Cardiac muscle cell (in vitro differentiated cells and primary cell): ENCODE measurements around the gene USE1. TPM values are rescaled to one million over a fixed set of nuclear protein-coding genes. Genes with fewer than 3 reads are reported as not detected.
A peak's percentile ranks its signal among the peaks of the same experiment; 100 is the strongest.

ENCODE experiments used
- DNase-seq, 2 donors: peaks; one replicate each; pipeline versions ENCODE4 v3.0.0 to v3.0.0-alpha.2; 2010 to 2017; ENCODE audit warnings: low read depth in 1 of 2, low spot score in 1 of 2
- H3K27ac ChIP-seq: fragments of 200-600 bp; sonication (generic); 2 replicates; pipeline ENCODE4 v1.5.1; 2016
- H3K27me3 ChIP-seq: fragments of 200-600 bp; sonication (generic); 2 replicates; pipeline ENCODE4 v1.6.0; 2016; ENCODE audit warnings: control low read depth
- H3K36me3 ChIP-seq: fragments of 200-600 bp; sonication (generic); 2 replicates; pipeline ENCODE4 v1.5.1; 2016; ENCODE audit warnings: control low read depth
- H3K4me1 ChIP-seq: fragments of 200-600 bp; sonication (generic); 2 replicates; pipeline ENCODE4 v1.8.1; 2017; ENCODE audit warnings: low read depth, mild to moderate bottlenecking, mixed run types
- H3K4me3 ChIP-seq: fragments of 200-600 bp; sonication (generic); 2 replicates; pipeline ENCODE4 v1.5.1; 2016; ENCODE audit warnings: mild to moderate bottlenecking
- H3K9me3 ChIP-seq: fragments of 200-600 bp; sonication (generic); 2 replicates; pipeline ENCODE4 v1.5.1; 2017; ENCODE audit warnings: low read depth, mild to moderate bottlenecking, control low read depth
- CTCF ChIP-seq: IDR thresholded peaks from 2 replicates; pipeline ENCODE4 v1.5.1; 2012; ENCODE audit warnings: low read depth, mild to moderate bottlenecking, low read length
- polyA plus RNA-seq: library from polyadenylated mRNA; unstranded; fragments of >200 nt; fragmentation: Nextera tagmentation; extraction: Ambion mirVana; gene quantifications from 2 replicates; pipeline ENCODE4 v1.2.1, GENCODE V29; 2016
- total RNA-seq: library from RNA; depleted of rRNA; stranded (reverse); fragments of >200 nt; gene quantifications from 2 replicates; pipeline ENCODE4 v1.2.3, GENCODE V29; 2016

The USE1 gene
- total and polyA plus RNA-seq, 2 experiments from 2014 or later: 28.5 to 38.1 TPM

- no peak for DNase-seq
- Histone ChIP-seq H3K4me1 (no peaks in the 10 kb centered on the region), H3K27me3 (no peaks in the 10 kb centered on the region), H3K4me3 (no peak overlapping the region), H3K36me3 (peaks cover 12% of the 10 kb centered on the region), H3K27ac (no peak overlapping the region), H3K9me3 (no peaks in the 10 kb centered on the region)
- TF ChIP-seq CTCF: no peak
These were observed 8.2 kb upstream of the USE1 start for GRCh38 chr19:17206736-17207581.

- DNase-seq: peak; percentile 34 to 45
These were observed 5.8 kb upstream of the USE1 start for GRCh38 chr19:17209126-17210036.

GRCh38 chr19:17210296-17210695 is 4.9 kb upstream of the USE1 start:
- no peak for DNase-seq
- no peak for TF ChIP-seq CTCF
- no peak overlapping the region for H3K4me3 ChIP-seq
- peaks cover 9% of the 10 kb centered on the region for H3K36me3 ChIP-seq
- H3K9me3 ChIP-seq: no peaks in the 10 kb centered on the region
- H3K27me3 ChIP-seq: no peaks in the 10 kb centered on the region
- H3K27ac ChIP-seq: no peak overlapping the region
- H3K4me1 ChIP-seq: peaks cover 4% of the 10 kb centered on the region

More at GRCh38 chr19:17209126-17210036, 5.8 kb upstream of the USE1 start:
- H3K4me3 ChIP-seq: no peak overlapping the region
- H3K4me1 ChIP-seq: peaks cover under 1% of the 10 kb centered on the region
- H3K27me3 ChIP-seq: no peaks in the 10 kb centered on the region
- H3K9me3 ChIP-seq: no peaks in the 10 kb centered on the region
- no peak overlapping the region for H3K27ac ChIP-seq
- H3K36me3 ChIP-seq: peaks cover 9% of the 10 kb centered on the region
- no peak for TF ChIP-seq CTCF

GRCh38 chr19:17211547-17212446 is 3.4 kb upstream of the USE1 start:
- no peaks in the 10 kb centered on the region for H3K27me3 ChIP-seq
- no peak overlapping the region for H3K4me3 ChIP-seq
- TF ChIP-seq CTCF: no peak
- H3K27ac ChIP-seq: no peak overlapping the region
- H3K4me1 ChIP-seq: peaks cover 4% of the 10 kb centered on the region
- no peak for DNase-seq
- peaks cover 9% of the 10 kb centered on the region for H3K36me3 ChIP-seq
- H3K9me3 ChIP-seq: no peaks in the 10 kb centered on the region

- Histone ChIP-seq H3K9me3 (no peaks in the 10 kb centered on the region), H3K27me3 (no peaks in the 10 kb centered on the region), H3K36me3 (peaks cover 17% of the 10 kb centered on the region), H3K27ac (no peak overlapping the region), H3K4me1 (peaks cover 4% of the 10 kb centered on the region), H3K4me3 (no peak overlapping the region)
- TF ChIP-seq CTCF: no peak
- DNase-seq: no peak
These were observed 1.8 kb upstream of the USE1 start for GRCh38 chr19:17213334-17213733.
